DMS79 (cell line): ENCODE data around the gene GRK5.

Source experiments
- DNase-seq: peaks from one replicate; lab custom pipeline; 2025; lab: John Stamatoyannopoulos, UW

The GRK5 gene

GRCh38 chr10:119342335-119342734 lies 135.0 kb downstream of the GRK5 start:
- no peak for DNase-seq

GRCh38 chr10:119343011-119343601 lies 135.7 kb downstream of the GRK5 start:
- no peak for DNase-seq

GRCh38 chr10:119344381-119344780 lies 137.0 kb downstream of the GRK5 start:
- DNase-seq: no peak

- no peak for DNase-seq
Observed at GRCh38 chr10:119346095-119346832, 138.9 kb downstream of the GRK5 start.

GRCh38 chr10:119347181-119347974 lies 140.0 kb downstream of the GRK5 start:
- DNase-seq: no peak

- no peak for DNase-seq
Observed at GRCh38 chr10:119348106-119348505, 140.7 kb downstream of the GRK5 start.

- DNase-seq: no peak
Observed at GRCh38 chr10:119348516-119349240, 141.3 kb downstream of the GRK5 start.

- no peak for DNase-seq
Observed at GRCh38 chr10:119349341-119349740, 142.0 kb downstream of the GRK5 start.

GRCh38 chr10:119349937-119350501 lies 142.6 kb downstream of the GRK5 start:
- no peak for DNase-seq

GRCh38 chr10:119350502-119351097 lies 143.2 kb downstream of the GRK5 start:
- no peak for DNase-seq

- DNase-seq: no peak
Observed at GRCh38 chr10:119351189-119351588, 143.8 kb downstream of the GRK5 start.

- no peak for DNase-seq
Observed at GRCh38 chr10:119352042-119352441, 144.7 kb downstream of the GRK5 start.

GRCh38 chr10:119352807-119353206 lies 145.4 kb downstream of the GRK5 start:
- DNase-seq: no peak

GRCh38 chr10:119353421-119353820 lies 146.1 kb downstream of the GRK5 start:
- DNase-seq: no peak

- DNase-seq: no peak
Observed at GRCh38 chr10:119355930-119356329, 148.6 kb downstream of the GRK5 start.

GRCh38 chr10:119357412-119358151 lies 150.2 kb downstream of the GRK5 start:
- DNase-seq: no peak

GRCh38 chr10:119358152-119358512 lies 150.8 kb downstream of the GRK5 start:
- no peak for DNase-seq

GRCh38 chr10:119358567-119358966 lies 151.2 kb downstream of the GRK5 start:
- no peak for DNase-seq

- no peak for DNase-seq
Observed at GRCh38 chr10:119359025-119359424, 151.7 kb downstream of the GRK5 start.

- DNase-seq: no peak
Observed at GRCh38 chr10:119360181-119360921, 153.0 kb downstream of the GRK5 start.
